ENCODE measurements around the gene RGS9BP. TPM values are rescaled to one million over a fixed set of nuclear protein-coding genes. Genes with fewer than 3 reads are reported as not detected.

Gene RGS9BP
- total RNA-seq, 1 donor from 2014 or later = not detected

DNA sequence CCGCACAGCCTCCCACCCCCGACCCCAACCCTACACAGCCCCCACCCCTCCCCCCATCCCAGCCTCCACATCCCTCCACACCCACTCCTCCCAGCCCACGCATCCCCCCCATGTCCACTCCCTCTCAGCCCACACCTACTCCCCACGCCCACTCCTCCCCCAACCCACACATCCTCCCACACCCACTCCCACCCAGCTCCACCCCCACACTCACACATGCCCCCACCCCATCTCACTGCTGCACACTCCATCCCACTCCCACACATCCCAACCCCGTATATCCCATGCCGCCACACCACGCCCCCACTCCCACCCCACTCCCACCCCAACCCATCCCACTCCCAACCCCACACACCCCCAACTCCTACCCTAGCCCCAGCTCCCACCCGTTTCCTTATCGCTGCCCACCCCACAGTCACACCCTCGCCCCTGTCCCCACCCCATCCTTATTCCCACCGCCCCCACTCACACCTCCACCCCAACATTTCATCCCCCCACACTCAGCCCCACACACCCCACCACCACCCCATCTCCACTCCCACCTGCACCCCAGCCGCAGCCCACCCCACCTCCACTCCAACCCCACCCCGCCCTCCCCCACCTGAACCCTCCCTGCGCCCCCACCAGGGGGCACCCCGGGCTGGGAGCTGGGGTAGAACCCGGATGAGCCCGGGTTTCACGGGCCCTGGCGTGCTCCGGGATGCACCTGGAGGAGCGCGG, 44.7 kb downstream of the RGS9BP start:
- no peaks in the 10 kb centered on the region for H3K4me1 Mint-ChIP-seq (ENCODE audit: unreplicated experiment)
- H3K27ac Mint-ChIP-seq (ENCODE audit: unreplicated experiment) = no peak overlapping the region
- TF ChIP-seq, protein P1, sequence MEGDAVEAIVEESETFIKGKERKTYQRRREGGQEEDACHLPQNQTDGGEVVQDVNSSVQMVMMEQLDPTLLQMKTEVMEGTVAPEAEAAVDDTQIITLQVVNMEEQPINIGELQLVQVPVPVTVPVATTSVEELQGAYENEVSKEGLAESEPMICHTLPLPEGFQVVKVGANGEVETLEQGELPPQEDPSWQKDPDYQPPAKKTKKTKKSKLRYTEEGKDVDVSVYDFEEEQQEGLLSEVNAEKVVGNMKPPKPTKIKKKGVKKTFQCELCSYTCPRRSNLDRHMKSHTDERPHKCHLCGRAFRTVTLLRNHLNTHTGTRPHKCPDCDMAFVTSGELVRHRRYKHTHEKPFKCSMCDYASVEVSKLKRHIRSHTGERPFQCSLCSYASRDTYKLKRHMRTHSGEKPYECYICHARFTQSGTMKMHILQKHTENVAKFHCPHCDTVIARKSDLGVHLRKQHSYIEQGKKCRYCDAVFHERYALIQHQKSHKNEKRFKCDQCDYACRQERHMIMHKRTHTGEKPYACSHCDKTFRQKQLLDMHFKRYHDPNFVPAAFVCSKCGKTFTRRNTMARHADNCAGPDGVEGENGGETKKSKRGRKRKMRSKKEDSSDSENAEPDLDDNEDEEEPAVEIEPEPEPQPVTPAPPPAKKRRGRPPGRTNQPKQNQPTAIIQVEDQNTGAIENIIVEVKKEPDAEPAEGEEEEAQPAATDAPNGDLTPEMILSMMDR (IDR thresholded peaks at IDR 0.05; ENCODE audit: unreplicated experiment) = no peak
- H3K4me3 Mint-ChIP-seq (ENCODE audit: unreplicated experiment) = no peak overlapping the region
- H3K9me3 Mint-ChIP-seq (ENCODE audit: unreplicated experiment) = no peaks in the 10 kb centered on the region
- peaks cover 3% of the 10 kb centered on the region for H3K27me3 Mint-ChIP-seq (ENCODE audit: unreplicated experiment)
- no peaks in the 10 kb centered on the region for H3K36me3 Mint-ChIP-seq (ENCODE audit: low read depth, unreplicated experiment)
- no peak for DNase-seq (ENCODE audit: low spot score)

- TF ChIP-seq, protein P1 (IDR thresholded peaks at IDR 0.05; ENCODE audit: unreplicated experiment) = no peak
- Mint-ChIP-seq H3K4me3 (ENCODE audit: unreplicated experiment) (no peak overlapping the region), H3K9me3 (ENCODE audit: unreplicated experiment) (no peaks in the 10 kb centered on the region), H3K27ac (ENCODE audit: unreplicated experiment) (no peak overlapping the region), H3K27me3 (ENCODE audit: unreplicated experiment) (peaks cover 3% of the 10 kb centered on the region), H3K4me1 (ENCODE audit: unreplicated experiment) (no peaks in the 10 kb centered on the region), H3K36me3 (ENCODE audit: low read depth, unreplicated experiment) (no peaks in the 10 kb centered on the region)
- DNase-seq (ENCODE audit: low spot score) = no peak
Observed at GRCh38 chr19:32720936-32721250, 45.2 kb downstream of the RGS9BP start.

Other genes starting within 250 kb of the RGS9BP start
- gene PDCD5, start 94.7 kb upstream of the RGS9BP start, total RNA-seq (ENCODE audit: unreplicated experiment) = 77.1 TPM
- gene ANKRD27, start 668 bp upstream of the RGS9BP start, total RNA-seq (ENCODE audit: unreplicated experiment) = 20.8 TPM
- gene NUDT19, start 16.0 kb downstream of the RGS9BP start, total RNA-seq (ENCODE audit: unreplicated experiment) = 5.3 TPM
- gene TDRD12, start 43.9 kb downstream of the RGS9BP start, total RNA-seq (ENCODE audit: unreplicated experiment) = not detected
- 0.46 TPM for gene SLC7A9, start 193.9 kb downstream of the RGS9BP start, total RNA-seq (ENCODE audit: unreplicated experiment)